ENCODE data around the gene TRIM2.

The TRIM2 gene

GRCh38 chr4:153227469-153228075 lies 23.3 kb downstream of the TRIM2 start:
- H3K4me3 ChIP-seq (ENCODE audit: low read length): no peak overlapping the region
- no peak for DNase-seq
- no peaks in the 10 kb centered on the region for H3K9me2 ChIP-seq (replicated peaks; ENCODE audit: insufficient read depth, low read length)
- no peak overlapping the region for H3K4me2 ChIP-seq (ENCODE audit: low read depth, low read length)
- H3K9ac ChIP-seq (ENCODE audit: low read length): no peak overlapping the region
- no peaks in the 10 kb centered on the region for H3K9me3 ChIP-seq (replicated peaks; ENCODE audit: insufficient read depth, low read length)
- no peaks in the 10 kb centered on the region for H3K79me2 ChIP-seq (ENCODE audit: low read length)
- H3K27ac ChIP-seq (ENCODE audit: low read length): no peak overlapping the region
- no peak overlapping the region for H2AFZ ChIP-seq (ENCODE audit: low read length)
- H3K36me3 ChIP-seq (replicated peaks; ENCODE audit: insufficient read depth, low read length): no peaks in the 10 kb centered on the region
- H3F3A ChIP-seq (ENCODE audit: insufficient read depth, low read length): no peaks in the 10 kb centered on the region
- no peak for TF ChIP-seq CTCF (IDR thresholded peaks at IDR 0.05; ENCODE audit: low read length)
- no peak for TF ChIP-seq EZH2phosphoT487 (IDR thresholded peaks at IDR 0.05; ENCODE audit: low read length)
- H4K20me1 ChIP-seq (ENCODE audit: insufficient read depth, low read length): no peaks in the 10 kb centered on the region
- H3K27me3 ChIP-seq (replicated peaks; ENCODE audit: insufficient read depth, low read length): no peaks in the 10 kb centered on the region
- H3K4me1 ChIP-seq (ENCODE audit: low read length): no peaks in the 10 kb centered on the region

- Histone ChIP-seq H3K9ac (ENCODE audit: low read length) (no peak overlapping the region), H3K27ac (ENCODE audit: low read length) (no peak overlapping the region), H3K4me2 (ENCODE audit: low read depth, low read length) (no peak overlapping the region), H3K4me3 (ENCODE audit: low read length) (no peak overlapping the region), H3K4me1 (ENCODE audit: low read length) (no peaks in the 10 kb centered on the region), H3K9me2 (replicated peaks; ENCODE audit: insufficient read depth, low read length) (no peaks in the 10 kb centered on the region), H3K27me3 (replicated peaks; ENCODE audit: insufficient read depth, low read length) (no peaks in the 10 kb centered on the region), H3F3A (ENCODE audit: insufficient read depth, low read length) (no peaks in the 10 kb centered on the region), H3K36me3 (replicated peaks; ENCODE audit: insufficient read depth, low read length) (no peaks in the 10 kb centered on the region), H3K9me3 (replicated peaks; ENCODE audit: insufficient read depth, low read length) (no peaks in the 10 kb centered on the region), H4K20me1 (ENCODE audit: insufficient read depth, low read length) (no peaks in the 10 kb centered on the region), H2AFZ (ENCODE audit: low read length) (no peak overlapping the region), H3K79me2 (ENCODE audit: low read length) (no peaks in the 10 kb centered on the region)
- no peak for TF ChIP-seq CTCF (IDR thresholded peaks at IDR 0.05; ENCODE audit: low read length)
- no peak for TF ChIP-seq EZH2 (optimal IDR thresholded peaks at IDR 0.05; ENCODE audit: low read depth, low read length)
- TF ChIP-seq EZH2phosphoT487 (IDR thresholded peaks at IDR 0.05; ENCODE audit: low read length): no peak
- no peak for DNase-seq
These were observed 24.4 kb downstream of the TRIM2 start for GRCh38 chr4:153228512-153229140.

GRCh38 chr4:153229545-153229944 lies 25.3 kb downstream of the TRIM2 start:
- no peaks in the 10 kb centered on the region for H3K4me1 ChIP-seq (ENCODE audit: low read length)
- H3K4me2 ChIP-seq (ENCODE audit: low read depth, low read length): no peak overlapping the region
- H3K79me2 ChIP-seq (ENCODE audit: low read length): no peaks in the 10 kb centered on the region

More at GRCh38 chr4:153229545-153229944, 25.3 kb downstream of the TRIM2 start:
- no peak for DNase-seq
- Histone ChIP-seq H3K9ac (ENCODE audit: low read length) (no peak overlapping the region), H3K9me2 (replicated peaks; ENCODE audit: insufficient read depth, low read length) (no peaks in the 10 kb centered on the region), H3K27me3 (replicated peaks; ENCODE audit: insufficient read depth, low read length) (no peaks in the 10 kb centered on the region), H3F3A (ENCODE audit: insufficient read depth, low read length) (no peaks in the 10 kb centered on the region), H2AFZ (ENCODE audit: low read length) (no peak overlapping the region), H3K4me3 (ENCODE audit: low read length) (no peak overlapping the region), H3K27ac (ENCODE audit: low read length) (no peak overlapping the region), H3K9me3 (replicated peaks; ENCODE audit: insufficient read depth, low read length) (no peaks in the 10 kb centered on the region), H3K36me3 (replicated peaks; ENCODE audit: insufficient read depth, low read length) (no peaks in the 10 kb centered on the region), H4K20me1 (ENCODE audit: insufficient read depth, low read length) (no peaks in the 10 kb centered on the region)
- no peak for TF ChIP-seq CTCF (IDR thresholded peaks at IDR 0.05; ENCODE audit: low read length)
- TF ChIP-seq EZH2 (optimal IDR thresholded peaks at IDR 0.05; ENCODE audit: low read depth, low read length): no peak
- TF ChIP-seq EZH2phosphoT487 (IDR thresholded peaks at IDR 0.05; ENCODE audit: low read length): no peak
